ENCODE data around the gene GNG7. TPM values are rescaled to one million over a fixed set of nuclear protein-coding genes. Genes with fewer than 3 reads are reported as not detected.

Gene GNG7
- total and polyA plus RNA-seq, 10 of the 15 experiments (the other 5 are each of a cell fraction or from before 2014, with no cell fraction given) = 1.9 to 13.6 (median 6.5) TPM

DNA sequence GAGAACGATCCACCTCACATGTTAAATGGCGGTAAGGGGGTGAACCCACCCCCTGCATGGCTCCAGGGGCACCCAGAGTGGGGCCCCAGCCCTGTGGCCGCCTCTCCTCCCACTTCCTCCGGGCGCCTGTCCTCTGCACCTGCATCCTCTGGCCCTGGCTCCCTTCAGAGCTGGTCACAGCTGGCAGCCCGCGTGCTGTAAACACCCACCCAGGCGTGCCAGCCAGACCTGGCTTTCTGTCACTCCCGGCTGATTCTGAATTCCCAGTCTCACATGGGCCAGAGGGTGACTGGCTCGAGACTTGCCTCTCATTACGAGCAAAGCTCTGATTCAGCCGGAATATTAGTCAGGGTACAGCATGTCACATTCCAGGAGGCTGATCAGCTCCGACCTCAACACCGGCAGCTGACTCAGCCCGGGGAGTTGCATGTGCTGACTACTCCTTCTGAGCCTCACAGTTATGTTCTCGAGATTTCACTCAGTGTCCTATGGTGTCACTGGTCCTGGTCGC, 75.1 kb downstream of the GNG7 start (continued):
- TF ChIP-seq NR2F1 (conservative IDR thresholded peaks at IDR 0.05) (no peak), CBX5 (IDR thresholded peaks at IDR 0.05; ENCODE audit: low read depth) (no peak), ESRRA (IDR thresholded peaks at IDR 0.05; ENCODE audit: low read length) (no peak), NR2C2 (IDR thresholded peaks at IDR 0.05; ENCODE audit: borderline replicate concordance, control insufficient read depth, insufficient read length, low read depth) (no peak), YY1 (IDR thresholded peaks at IDR 0.05; ENCODE audit: low read depth, low read length) (no peak), BHLHE40 (IDR thresholded peaks at IDR 0.05; ENCODE audit: borderline replicate concordance in 1 of 2, low read depth in 2 of 2, low read length in 1 of 2) (peak; percentile 49 to 81; a peak in 3 of 4 replicates), RAD21 (IDR thresholded peaks at IDR 0.05; ENCODE audit: insufficient read depth, low read depth, low read length) (no peak), NFYA (IDR thresholded peaks at IDR 0.05; ENCODE audit: borderline replicate concordance, low read depth, low read length) (no peak), SMAD5 (IDR thresholded peaks at IDR 0.05; ENCODE audit: low read depth) (no peak), FOXK2 (IDR thresholded peaks at IDR 0.05) (no peak), MEF2A (IDR thresholded peaks at IDR 0.05; ENCODE audit: insufficient read depth, low read depth, low read length) (no peak), CEBPB (IDR thresholded peaks at IDR 0.05; ENCODE audit: borderline replicate concordance in 1 of 2, low read depth in 2 of 2, low read length in 2 of 2) (no peak), ZNF384 (IDR thresholded peaks at IDR 0.05; ENCODE audit: borderline replicate concordance, low read depth, low read length) (no peak), HDGF (IDR thresholded peaks at IDR 0.05) (0 out of 2 replicates have a peak, but pooled peaks have one; percentile 48), WRNIP1 (IDR thresholded peaks at IDR 0.05; ENCODE audit: borderline replicate concordance, low read depth, low read length) (no peak), LARP7 (IDR thresholded peaks at IDR 0.05) (0 out of 2 replicates have a peak, but pooled peaks have one; percentile 22), RAD51 (IDR thresholded peaks at IDR 0.05) (no peak), EGR1 (IDR thresholded peaks at IDR 0.05; ENCODE audit: borderline replicate concordance in 1 of 2, low read depth in 2 of 2, low read length in 2 of 2) (no peak), ZNF207 (IDR thresholded peaks at IDR 0.05; ENCODE audit: borderline replicate concordance) (no peak)
- TF ChIP-seq, protein P1, sequence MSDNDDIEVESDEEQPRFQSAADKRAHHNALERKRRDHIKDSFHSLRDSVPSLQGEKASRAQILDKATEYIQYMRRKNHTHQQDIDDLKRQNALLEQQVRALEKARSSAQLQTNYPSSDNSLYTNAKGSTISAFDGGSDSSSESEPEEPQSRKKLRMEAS (IDR thresholded peaks at IDR 0.05; ENCODE audit: low read depth, low read length) = no peak
- TF ChIP-seq, protein P2, sequence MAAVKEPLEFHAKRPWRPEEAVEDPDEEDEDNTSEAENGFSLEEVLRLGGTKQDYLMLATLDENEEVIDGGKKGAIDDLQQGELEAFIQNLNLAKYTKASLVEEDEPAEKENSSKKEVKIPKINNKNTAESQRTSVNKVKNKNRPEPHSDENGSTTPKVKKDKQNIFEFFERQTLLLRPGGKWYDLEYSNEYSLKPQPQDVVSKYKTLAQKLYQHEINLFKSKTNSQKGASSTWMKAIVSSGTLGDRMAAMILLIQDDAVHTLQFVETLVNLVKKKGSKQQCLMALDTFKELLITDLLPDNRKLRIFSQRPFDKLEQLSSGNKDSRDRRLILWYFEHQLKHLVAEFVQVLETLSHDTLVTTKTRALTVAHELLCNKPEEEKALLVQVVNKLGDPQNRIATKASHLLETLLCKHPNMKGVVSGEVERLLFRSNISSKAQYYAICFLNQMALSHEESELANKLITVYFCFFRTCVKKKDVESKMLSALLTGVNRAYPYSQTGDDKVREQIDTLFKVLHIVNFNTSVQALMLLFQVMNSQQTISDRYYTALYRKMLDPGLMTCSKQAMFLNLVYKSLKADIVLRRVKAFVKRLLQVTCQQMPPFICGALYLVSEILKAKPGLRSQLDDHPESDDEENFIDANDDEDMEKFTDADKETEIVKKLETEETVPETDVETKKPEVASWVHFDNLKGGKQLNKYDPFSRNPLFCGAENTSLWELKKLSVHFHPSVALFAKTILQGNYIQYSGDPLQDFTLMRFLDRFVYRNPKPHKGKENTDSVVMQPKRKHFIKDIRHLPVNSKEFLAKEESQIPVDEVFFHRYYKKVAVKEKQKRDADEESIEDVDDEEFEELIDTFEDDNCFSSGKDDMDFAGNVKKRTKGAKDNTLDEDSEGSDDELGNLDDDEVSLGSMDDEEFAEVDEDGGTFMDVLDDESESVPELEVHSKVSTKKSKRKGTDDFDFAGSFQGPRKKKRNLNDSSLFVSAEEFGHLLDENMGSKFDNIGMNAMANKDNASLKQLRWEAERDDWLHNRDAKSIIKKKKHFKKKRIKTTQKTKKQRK (IDR thresholded peaks at IDR 0.05; ENCODE audit: low read depth, low read length) = no peak
- TF ChIP-seq, protein P3, sequence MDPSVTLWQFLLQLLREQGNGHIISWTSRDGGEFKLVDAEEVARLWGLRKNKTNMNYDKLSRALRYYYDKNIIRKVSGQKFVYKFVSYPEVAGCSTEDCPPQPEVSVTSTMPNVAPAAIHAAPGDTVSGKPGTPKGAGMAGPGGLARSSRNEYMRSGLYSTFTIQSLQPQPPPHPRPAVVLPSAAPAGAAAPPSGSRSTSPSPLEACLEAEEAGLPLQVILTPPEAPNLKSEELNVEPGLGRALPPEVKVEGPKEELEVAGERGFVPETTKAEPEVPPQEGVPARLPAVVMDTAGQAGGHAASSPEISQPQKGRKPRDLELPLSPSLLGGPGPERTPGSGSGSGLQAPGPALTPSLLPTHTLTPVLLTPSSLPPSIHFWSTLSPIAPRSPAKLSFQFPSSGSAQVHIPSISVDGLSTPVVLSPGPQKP (IDR thresholded peaks at IDR 0.05; ENCODE audit: low read depth, low read length) = no peak
- TF ChIP-seq, protein P4, sequence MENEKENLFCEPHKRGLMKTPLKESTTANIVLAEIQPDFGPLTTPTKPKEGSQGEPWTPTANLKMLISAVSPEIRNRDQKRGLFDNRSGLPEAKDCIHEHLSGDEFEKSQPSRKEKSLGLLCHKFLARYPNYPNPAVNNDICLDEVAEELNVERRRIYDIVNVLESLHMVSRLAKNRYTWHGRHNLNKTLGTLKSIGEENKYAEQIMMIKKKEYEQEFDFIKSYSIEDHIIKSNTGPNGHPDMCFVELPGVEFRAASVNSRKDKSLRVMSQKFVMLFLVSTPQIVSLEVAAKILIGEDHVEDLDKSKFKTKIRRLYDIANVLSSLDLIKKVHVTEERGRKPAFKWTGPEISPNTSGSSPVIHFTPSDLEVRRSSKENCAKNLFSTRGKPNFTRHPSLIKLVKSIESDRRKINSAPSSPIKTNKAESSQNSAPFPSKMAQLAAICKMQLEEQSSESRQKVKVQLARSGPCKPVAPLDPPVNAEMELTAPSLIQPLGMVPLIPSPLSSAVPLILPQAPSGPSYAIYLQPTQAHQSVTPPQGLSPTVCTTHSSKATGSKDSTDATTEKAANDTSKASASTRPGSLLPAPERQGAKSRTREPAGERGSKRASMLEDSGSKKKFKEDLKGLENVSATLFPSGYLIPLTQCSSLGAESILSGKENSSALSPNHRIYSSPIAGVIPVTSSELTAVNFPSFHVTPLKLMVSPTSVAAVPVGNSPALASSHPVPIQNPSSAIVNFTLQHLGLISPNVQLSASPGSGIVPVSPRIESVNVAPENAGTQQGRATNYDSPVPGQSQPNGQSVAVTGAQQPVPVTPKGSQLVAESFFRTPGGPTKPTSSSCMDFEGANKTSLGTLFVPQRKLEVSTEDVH (IDR thresholded peaks at IDR 0.05; ENCODE audit: low read depth, partially characterized antibody) = no peak

Data from GM12878 (cell line).